ENCODE data around the gene DHX15.

DNA sequence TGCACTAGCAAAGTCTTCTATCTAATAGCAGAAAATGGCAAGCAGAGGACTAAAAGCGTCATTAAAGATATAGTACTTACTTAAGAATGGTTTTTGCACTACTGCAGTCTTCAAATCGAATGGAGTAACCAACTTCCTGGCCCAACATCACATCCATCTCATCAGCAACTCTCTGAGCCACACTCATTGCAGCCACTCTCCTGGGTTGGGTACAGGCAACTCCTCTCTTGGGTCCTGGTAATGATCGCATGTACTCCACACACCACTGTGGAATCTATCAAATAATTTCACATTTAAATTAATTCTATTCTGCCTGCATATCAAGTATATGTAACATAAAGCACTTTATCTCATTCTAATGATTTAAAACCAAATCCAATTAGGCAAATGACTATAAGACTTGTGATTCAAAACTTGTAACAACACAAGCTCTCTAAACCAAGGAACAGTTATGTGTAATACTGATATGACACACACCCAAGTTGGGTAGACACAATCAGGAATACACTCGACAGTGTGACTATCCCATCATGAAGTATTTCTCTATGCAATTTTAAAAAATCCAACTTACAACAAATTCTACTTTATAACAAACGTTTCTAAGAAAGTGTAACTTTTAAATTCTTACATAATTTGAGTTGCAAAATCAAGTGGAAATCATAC lies 13.6 kb downstream of the DHX15 start:
- TF ChIP-seq, protein P1, sequence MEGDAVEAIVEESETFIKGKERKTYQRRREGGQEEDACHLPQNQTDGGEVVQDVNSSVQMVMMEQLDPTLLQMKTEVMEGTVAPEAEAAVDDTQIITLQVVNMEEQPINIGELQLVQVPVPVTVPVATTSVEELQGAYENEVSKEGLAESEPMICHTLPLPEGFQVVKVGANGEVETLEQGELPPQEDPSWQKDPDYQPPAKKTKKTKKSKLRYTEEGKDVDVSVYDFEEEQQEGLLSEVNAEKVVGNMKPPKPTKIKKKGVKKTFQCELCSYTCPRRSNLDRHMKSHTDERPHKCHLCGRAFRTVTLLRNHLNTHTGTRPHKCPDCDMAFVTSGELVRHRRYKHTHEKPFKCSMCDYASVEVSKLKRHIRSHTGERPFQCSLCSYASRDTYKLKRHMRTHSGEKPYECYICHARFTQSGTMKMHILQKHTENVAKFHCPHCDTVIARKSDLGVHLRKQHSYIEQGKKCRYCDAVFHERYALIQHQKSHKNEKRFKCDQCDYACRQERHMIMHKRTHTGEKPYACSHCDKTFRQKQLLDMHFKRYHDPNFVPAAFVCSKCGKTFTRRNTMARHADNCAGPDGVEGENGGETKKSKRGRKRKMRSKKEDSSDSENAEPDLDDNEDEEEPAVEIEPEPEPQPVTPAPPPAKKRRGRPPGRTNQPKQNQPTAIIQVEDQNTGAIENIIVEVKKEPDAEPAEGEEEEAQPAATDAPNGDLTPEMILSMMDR (conservative IDR thresholded peaks at IDR 0.05): no peak
- TF ChIP-seq EZH2 (IDR thresholded peaks at IDR 0.05; ENCODE audit: low read depth): no peak
